ENCODE results near the gene DDIT4.

DDIT4 gene

DNA sequence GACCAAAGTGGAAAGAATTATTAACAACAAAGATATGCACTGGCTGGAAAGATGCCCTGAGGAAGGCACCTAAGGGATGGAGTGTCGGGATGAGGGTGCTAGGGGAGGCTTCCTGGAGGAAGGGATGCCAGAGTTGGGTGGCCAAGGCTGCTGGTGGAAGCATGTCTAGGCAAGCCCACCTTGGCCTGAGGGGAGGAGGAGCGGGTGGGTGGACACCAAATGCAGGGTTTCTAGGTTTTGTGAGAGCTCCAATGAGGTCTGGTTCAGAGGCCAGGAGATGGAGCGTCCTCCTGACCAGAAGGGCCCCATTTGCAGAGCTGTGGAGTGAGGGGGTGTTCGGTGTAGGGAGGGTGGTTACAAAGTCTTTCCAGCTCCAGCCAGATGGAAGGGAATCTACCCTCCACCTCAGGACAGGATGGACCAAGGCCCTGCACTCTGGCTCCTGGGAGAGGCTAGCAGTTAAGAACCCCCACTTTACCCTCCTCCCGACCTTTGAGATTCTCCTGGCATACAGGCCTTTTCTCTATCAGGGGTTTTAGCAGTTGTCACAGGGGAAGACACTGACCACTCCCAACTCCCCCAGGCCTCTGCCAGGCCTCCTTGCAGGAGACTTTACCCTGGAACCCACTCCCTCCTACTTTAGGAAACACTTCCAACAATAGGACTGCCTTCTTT, 3.0 kb upstream of the DDIT4 start:
- H3K9me3 ChIP-seq (ENCODE audit: severe bottlenecking): no peaks in the 10 kb centered on the region
- TF ChIP-seq CTCF (IDR thresholded peaks at IDR 0.05; ENCODE audit: low read depth, low read length): no peak
- H3K27ac ChIP-seq: peak overlapping the region; percentile 37; the same call in 1 of the 2 replicates
- H3K27me3 ChIP-seq (ENCODE audit: insufficient read depth, low read depth, severe bottlenecking): no peaks in the 10 kb centered on the region
- DNase-seq: no peak
- H3K36me3 ChIP-seq: peaks cover 16% of the 10 kb centered on the region
- no peak overlapping the region for H3K4me3 ChIP-seq (ENCODE audit: low read depth, low read length)

GRCh38 chr10:72272689-72273409, 875 bp upstream of the DDIT4 start:
- TF ChIP-seq CTCF (IDR thresholded peaks at IDR 0.05; ENCODE audit: low read depth, low read length): no peak
- peak overlapping the region; percentile 97 for H3K27ac ChIP-seq
- H3K4me3 ChIP-seq (ENCODE audit: low read depth, low read length): peak overlapping the region; percentile 73
- no peaks in the 10 kb centered on the region for H3K9me3 ChIP-seq (ENCODE audit: severe bottlenecking)
- no peaks in the 10 kb centered on the region for H3K27me3 ChIP-seq (ENCODE audit: insufficient read depth, low read depth, severe bottlenecking)
- DNase-seq: peak; percentile 90
- peaks cover 16% of the 10 kb centered on the region for H3K36me3 ChIP-seq

DNA sequence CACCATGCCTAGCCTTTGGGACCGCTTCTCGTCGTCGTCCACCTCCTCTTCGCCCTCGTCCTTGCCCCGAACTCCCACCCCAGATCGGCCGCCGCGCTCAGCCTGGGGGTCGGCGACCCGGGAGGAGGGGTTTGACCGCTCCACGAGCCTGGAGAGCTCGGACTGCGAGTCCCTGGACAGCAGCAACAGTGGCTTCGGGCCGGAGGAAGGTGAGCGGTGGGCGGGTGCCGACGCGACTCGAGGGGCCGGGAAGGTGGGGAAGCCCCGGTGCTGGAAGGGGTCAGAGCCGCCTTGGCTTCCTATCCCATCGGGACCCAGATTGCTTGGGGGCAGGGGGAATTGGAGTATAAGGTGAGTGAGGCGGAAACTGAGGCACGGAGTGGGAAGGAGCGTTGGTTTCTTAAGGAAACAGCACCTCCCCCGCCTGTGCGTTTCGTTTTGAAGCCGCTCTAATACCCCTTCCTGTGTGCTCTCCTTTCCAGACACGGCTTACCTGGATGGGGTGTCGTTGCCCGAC, 547 bp downstream of the DDIT4 start:
- H3K27me3 ChIP-seq (ENCODE audit: insufficient read depth, low read depth, severe bottlenecking): no peaks in the 10 kb centered on the region
- no peaks in the 10 kb centered on the region for H3K9me3 ChIP-seq (ENCODE audit: severe bottlenecking)
- peak; percentile 34 for DNase-seq
- TF ChIP-seq CTCF (IDR thresholded peaks at IDR 0.05; ENCODE audit: low read depth, low read length): no peak
- peak overlapping the region; percentile 97 for H3K27ac ChIP-seq
- peaks cover 16% of the 10 kb centered on the region for H3K36me3 ChIP-seq
- H3K4me3 ChIP-seq (ENCODE audit: low read depth, low read length): peak overlapping the region; percentile 68

DNA sequence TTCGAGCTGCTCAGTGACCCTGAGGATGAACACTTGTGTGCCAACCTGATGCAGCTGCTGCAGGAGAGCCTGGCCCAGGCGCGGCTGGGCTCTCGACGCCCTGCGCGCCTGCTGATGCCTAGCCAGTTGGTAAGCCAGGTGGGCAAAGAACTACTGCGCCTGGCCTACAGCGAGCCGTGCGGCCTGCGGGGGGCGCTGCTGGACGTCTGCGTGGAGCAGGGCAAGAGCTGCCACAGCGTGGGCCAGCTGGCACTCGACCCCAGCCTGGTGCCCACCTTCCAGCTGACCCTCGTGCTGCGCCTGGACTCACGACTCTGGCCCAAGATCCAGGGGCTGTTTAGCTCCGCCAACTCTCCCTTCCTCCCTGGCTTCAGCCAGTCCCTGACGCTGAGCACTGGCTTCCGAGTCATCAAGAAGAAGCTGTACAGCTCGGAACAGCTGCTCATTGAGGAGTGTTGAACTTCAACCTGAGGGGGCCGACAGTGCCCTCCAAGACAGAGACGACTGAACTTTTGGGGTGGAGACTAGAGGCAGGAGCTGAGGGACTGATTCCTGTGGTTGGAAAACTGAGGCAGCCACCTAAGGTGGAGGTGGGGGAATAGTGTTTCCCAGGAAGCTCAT, 1.1 kb downstream of the DDIT4 start:
- Histone ChIP-seq H3K9me3 (ENCODE audit: severe bottlenecking) (no peaks in the 10 kb centered on the region), H3K27ac (peak overlapping the region; percentile 97), H3K36me3 (peaks cover 16% of the 10 kb centered on the region), H3K4me3 (ENCODE audit: low read depth, low read length) (peak overlapping the region; percentile 68), H3K27me3 (ENCODE audit: insufficient read depth, low read depth, severe bottlenecking) (no peaks in the 10 kb centered on the region)
- DNase-seq: peak; percentile 76
- TF ChIP-seq CTCF (IDR thresholded peaks at IDR 0.05; ENCODE audit: low read depth, low read length): peak; percentile 93

DNA sequence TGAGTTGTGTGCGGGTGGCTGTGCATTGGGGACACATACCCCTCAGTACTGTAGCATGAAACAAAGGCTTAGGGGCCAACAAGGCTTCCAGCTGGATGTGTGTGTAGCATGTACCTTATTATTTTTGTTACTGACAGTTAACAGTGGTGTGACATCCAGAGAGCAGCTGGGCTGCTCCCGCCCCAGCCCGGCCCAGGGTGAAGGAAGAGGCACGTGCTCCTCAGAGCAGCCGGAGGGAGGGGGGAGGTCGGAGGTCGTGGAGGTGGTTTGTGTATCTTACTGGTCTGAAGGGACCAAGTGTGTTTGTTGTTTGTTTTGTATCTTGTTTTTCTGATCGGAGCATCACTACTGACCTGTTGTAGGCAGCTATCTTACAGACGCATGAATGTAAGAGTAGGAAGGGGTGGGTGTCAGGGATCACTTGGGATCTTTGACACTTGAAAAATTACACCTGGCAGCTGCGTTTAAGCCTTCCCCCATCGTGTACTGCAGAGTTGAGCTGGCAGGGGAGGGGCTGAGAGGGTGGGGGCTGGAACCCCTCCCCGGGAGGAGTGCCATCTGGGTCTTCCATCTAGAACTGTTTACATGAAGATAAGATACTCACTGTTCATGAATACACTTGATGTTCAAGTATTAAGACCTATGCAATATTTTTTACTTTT, 1.8 kb downstream of the DDIT4 start:
- no peaks in the 10 kb centered on the region for H3K27me3 ChIP-seq (ENCODE audit: insufficient read depth, low read depth, severe bottlenecking)
- DNase-seq: peak; percentile 75
- H3K9me3 ChIP-seq (ENCODE audit: severe bottlenecking): no peaks in the 10 kb centered on the region
- H3K36me3 ChIP-seq: peaks cover 16% of the 10 kb centered on the region
- peak overlapping the region; percentile 68 for H3K4me3 ChIP-seq (ENCODE audit: low read depth, low read length)
- TF ChIP-seq CTCF (IDR thresholded peaks at IDR 0.05; ENCODE audit: low read depth, low read length): no peak
- H3K27ac ChIP-seq: peak overlapping the region; percentile 97

Measured in WERI-Rb-1 (cell line).